K562 (cell line): ENCODE measurements around the gene NKIRAS1. TPM values are rescaled to one million over a fixed set of nuclear protein-coding genes. Genes with fewer than 3 reads are reported as not detected.

ENCODE experiments used
- CBX5 ChIP-seq: IDR thresholded peaks from 2 replicates; pipeline ENCODE4 v1.6.1; 2014; ENCODE audit warnings: low read depth, borderline replicate concordance
- CREM ChIP-seq: IDR thresholded peaks from 2 replicates; pipeline ENCODE4 v1.6.1; 2014; ENCODE audit warnings: antibody characterized with exemption, low read depth
- EHMT2 ChIP-seq: fragments of 450-650 bp; IDR thresholded peaks from 2 replicates; pipeline ENCODE4 v1.6.1; 2018; ENCODE audit warnings: antibody characterized with exemption
- MED1 ChIP-seq: sonication (generic); formaldehyde crosslinking; IDR thresholded peaks from 2 replicates; pipeline ENCODE4 v1.8.1; 2023; ENCODE audit warnings: missing genetic modification reagents, borderline replicate concordance
- MLLT1 ChIP-seq, 2 experiments: fragments of 450-650 bp; IDR thresholded peaks; 2 replicates each; pipeline ENCODE4 v1.6.1; 2016
- NCOA1 ChIP-seq: fragments of 450-650 bp; IDR thresholded peaks from 2 replicates; pipeline ENCODE4 v1.6.1; 2016; ENCODE audit warnings: low read depth
- NELFE ChIP-seq: IDR thresholded peaks from 2 replicates; pipeline ENCODE4 v1.6.1; 2011; ENCODE audit warnings: mild to moderate bottlenecking; ENCODE audit not compliant: insufficient read depth, insufficient read length
- NFE2 ChIP-seq: IDR thresholded peaks from 2 replicates; pipeline ENCODE4 v1.6.1; 2014; ENCODE audit warnings: antibody characterized with exemption, low read depth
- SNIP1 ChIP-seq: fragments of 450-650 bp; IDR thresholded peaks from 2 replicates; pipeline ENCODE4 v1.7.1; 2017; ENCODE audit warnings: low read depth, mild to moderate bottlenecking
- SPI1 ChIP-seq: IDR thresholded peaks from 2 replicates; pipeline ENCODE4 v1.6.1; 2011; ENCODE audit warnings: low read depth, low read length, control low read depth, borderline replicate concordance
- STAG1 ChIP-seq: sonication (generic); formaldehyde crosslinking; IDR thresholded peaks from 2 replicates; pipeline ENCODE4 v1.5.0; 2020; ENCODE audit warnings: missing genetic modification reagents, borderline replicate concordance
- TAF9B ChIP-seq: fragments of 450-650 bp; IDR thresholded peaks from 2 replicates; pipeline ENCODE4 v1.6.1; 2018; ENCODE audit warnings: mild to moderate bottlenecking; ENCODE audit not compliant: partially characterized antibody
- TRIM25 ChIP-seq: fragments of 450-650 bp; IDR thresholded peaks from 2 replicates; pipeline ENCODE4 v1.7.0; 2016; ENCODE audit warnings: borderline replicate concordance
- TRIM28 ChIP-seq: fragments of 450-650 bp; IDR thresholded peaks from 2 replicates; pipeline ENCODE4 v1.6.1; 2017
- ZNF263 ChIP-seq: sonication (generic); formaldehyde crosslinking; IDR thresholded peaks from 2 replicates; pipeline ENCODE4 v1.8.0; 2022; ENCODE audit warnings: mild to moderate bottlenecking, missing genetic modification reagents, borderline replicate concordance
- ZNF584 ChIP-seq: fragments of 200-800 bp; sonication (Bioruptor generic); IDR thresholded peaks from 2 replicates; pipeline ENCODE4 v1.6.1; 2016; ENCODE audit warnings: low read depth, mild to moderate bottlenecking, missing genetic modification characterization, missing compliant biosample characterization
- ZNF644 ChIP-seq: fragments of 200-800 bp; sonication (Bioruptor generic); IDR thresholded peaks from 2 replicates; pipeline ENCODE4 v1.6.1; 2016; ENCODE audit warnings: low read depth, missing genetic modification characterization, missing compliant biosample characterization
- ZSCAN32 ChIP-seq: fragments of 450-650 bp; formaldehyde crosslinking; IDR thresholded peaks from 2 replicates; pipeline ENCODE4 v1.4.0; 2020; ENCODE audit warnings: mild to moderate bottlenecking, moderate library complexity
- polyA plus RNA-seq, 8 experiments: library from polyadenylated mRNA; depleted of rRNA in 4 of 8; stranded (reverse) in 5 of 8; unstranded in 3 of 8; fragments of >200 nt; fragmentation: Nextera tagmentation in 2 of 8; fragmentation: Illumina TruSeq in 1 of 8; extraction: Ambion mirVana in 2 of 8; extraction: Trizol in 1 of 8; gene quantifications; 2 replicates each; pipeline versions ENCODE4 v1.2.1 to v1.2.3, GENCODE V29; 2011 to 2014; ENCODE audit warnings: inconsistent platforms in 1 of 8, missing spikeins in 1 of 8
- total RNA-seq, 7 experiments: library from RNA; depleted of rRNA in 6 of 7; stranded (reverse); fragments of >200 nt in 6 of 7; fragmentation: Illumina TruSeq in 2 of 7; extraction: Trizol in 2 of 7; gene quantifications; 2 replicates each; pipeline versions ENCODE4 v1.2.1 to v1.2.3, GENCODE V29; 2011 to 2021; ENCODE audit warnings: low replicate concordance in 1 of 7
- TF ChIP-seq, protein P1 (sequence below): sonication (generic); formaldehyde crosslinking; IDR thresholded peaks from 2 replicates; pipeline ENCODE4 v1.8.0; 2023; ENCODE audit warnings: mild to moderate bottlenecking, missing genetic modification reagents
- TF ChIP-seq, protein P2 (sequence below): fragments of 250-450 bp; sonication (Bioruptor Pico); IDR thresholded peaks from 2 replicates; pipeline ENCODE4 v1.4.0; 2020; ENCODE audit warnings: mild to moderate bottlenecking, moderate library complexity
- TF ChIP-seq, protein P3 (sequence below): sonication (generic); formaldehyde crosslinking; IDR thresholded peaks from 2 replicates; pipeline ENCODE4 v1.5.0; 2020; ENCODE audit warnings: missing genetic modification reagents

Gene NKIRAS1
- total and polyA plus RNA-seq, 9 of the 15 experiments (the other 6 are each of a cell fraction or from before 2014, with no cell fraction given) = 5.1 to 10.3 (median 6.3) TPM

DNA sequence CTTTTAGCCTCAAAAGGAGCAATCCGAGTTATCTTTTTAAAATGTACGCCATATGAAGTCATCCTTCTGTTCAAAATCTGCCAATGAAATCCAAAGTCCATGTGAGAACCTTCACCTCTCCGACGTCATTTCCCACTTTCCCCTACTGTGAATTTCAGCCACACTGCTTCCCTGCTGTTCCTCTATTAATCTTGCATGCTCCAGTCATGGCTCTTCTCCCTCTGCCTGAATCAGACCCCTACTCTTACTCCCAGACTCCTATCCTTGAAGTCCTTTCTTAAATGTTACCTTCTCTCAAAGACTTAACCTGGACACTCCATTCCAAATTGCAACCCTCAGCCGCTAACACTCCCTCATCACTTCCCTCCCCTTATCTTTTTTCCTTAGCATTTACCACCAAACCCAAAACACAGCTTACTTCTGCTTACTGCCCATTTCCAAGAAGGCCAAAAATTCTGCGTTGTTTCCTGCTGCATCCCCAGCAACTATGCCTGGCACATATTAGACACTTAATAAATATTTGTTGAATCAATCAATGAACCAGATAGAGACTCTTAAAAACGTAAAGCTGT, 1.2 kb downstream of the NKIRAS1 start (continued):
- TF ChIP-seq TRIM25 (peak; percentile 90; the same call in 1 of the 2 replicates), NCOA1 (0 out of 2 replicates have a peak, but pooled peaks have one; percentile 51), ZNF644 (tag) (no peak), TRIM28 (no peak), ZNF584 (no peak), SNIP1 (no peak), EHMT2 (peak; percentile 76), STAG1 (CRISPR knock-in tag) (no peak), TAF9B (no peak), MED1 (CRISPR knock-in tag) (no peak), SPI1 (peak; percentile 60; the same call in 1 of the 2 replicates), CREM (peak; percentile 68), ZNF263 (CRISPR knock-in tag) (no peak), ZSCAN32 (no peak), NELFE (no peak), NFE2 (no peak), CBX5 (no peak), MLLT1 (IDR thresholded peaks at IDR 0.05) (peak; percentile 57 to 68; a peak in 2 of 4 replicates)
- TF ChIP-seq, protein P1, sequence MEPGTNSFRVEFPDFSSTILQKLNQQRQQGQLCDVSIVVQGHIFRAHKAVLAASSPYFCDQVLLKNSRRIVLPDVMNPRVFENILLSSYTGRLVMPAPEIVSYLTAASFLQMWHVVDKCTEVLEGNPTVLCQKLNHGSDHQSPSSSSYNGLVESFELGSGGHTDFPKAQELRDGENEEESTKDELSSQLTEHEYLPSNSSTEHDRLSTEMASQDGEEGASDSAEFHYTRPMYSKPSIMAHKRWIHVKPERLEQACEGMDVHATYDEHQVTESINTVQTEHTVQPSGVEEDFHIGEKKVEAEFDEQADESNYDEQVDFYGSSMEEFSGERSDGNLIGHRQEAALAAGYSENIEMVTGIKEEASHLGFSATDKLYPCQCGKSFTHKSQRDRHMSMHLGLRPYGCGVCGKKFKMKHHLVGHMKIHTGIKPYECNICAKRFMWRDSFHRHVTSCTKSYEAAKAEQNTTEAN (CRISPR knock-in tag) = no peak
- TF ChIP-seq, protein P2, sequence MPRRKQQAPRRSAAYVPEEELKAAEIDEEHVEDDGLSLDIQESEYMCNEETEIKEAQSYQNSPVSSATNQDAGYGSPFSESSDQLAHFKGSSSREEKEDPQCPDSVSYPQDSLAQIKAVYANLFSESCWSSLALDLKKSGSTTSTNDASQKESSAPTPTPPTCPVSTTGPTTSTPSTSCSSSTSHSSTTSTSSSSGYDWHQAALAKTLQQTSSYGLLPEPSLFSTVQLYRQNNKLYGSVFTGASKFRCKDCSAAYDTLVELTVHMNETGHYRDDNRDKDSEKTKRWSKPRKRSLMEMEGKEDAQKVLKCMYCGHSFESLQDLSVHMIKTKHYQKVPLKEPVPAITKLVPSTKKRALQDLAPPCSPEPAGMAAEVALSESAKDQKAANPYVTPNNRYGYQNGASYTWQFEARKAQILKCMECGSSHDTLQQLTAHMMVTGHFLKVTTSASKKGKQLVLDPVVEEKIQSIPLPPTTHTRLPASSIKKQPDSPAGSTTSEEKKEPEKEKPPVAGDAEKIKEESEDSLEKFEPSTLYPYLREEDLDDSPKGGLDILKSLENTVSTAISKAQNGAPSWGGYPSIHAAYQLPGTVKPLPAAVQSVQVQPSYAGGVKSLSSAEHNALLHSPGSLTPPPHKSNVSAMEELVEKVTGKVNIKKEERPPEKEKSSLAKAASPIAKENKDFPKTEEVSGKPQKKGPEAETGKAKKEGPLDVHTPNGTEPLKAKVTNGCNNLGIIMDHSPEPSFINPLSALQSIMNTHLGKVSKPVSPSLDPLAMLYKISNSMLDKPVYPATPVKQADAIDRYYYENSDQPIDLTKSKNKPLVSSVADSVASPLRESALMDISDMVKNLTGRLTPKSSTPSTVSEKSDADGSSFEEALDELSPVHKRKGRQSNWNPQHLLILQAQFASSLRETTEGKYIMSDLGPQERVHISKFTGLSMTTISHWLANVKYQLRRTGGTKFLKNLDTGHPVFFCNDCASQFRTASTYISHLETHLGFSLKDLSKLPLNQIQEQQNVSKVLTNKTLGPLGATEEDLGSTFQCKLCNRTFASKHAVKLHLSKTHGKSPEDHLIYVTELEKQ (CRISPR knock-in tag) = no peak
- TF ChIP-seq, protein P3, sequence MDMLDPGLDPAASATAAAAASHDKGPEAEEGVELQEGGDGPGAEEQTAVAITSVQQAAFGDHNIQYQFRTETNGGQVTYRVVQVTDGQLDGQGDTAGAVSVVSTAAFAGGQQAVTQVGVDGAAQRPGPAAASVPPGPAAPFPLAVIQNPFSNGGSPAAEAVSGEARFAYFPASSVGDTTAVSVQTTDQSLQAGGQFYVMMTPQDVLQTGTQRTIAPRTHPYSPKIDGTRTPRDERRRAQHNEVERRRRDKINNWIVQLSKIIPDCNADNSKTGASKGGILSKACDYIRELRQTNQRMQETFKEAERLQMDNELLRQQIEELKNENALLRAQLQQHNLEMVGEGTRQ (CRISPR knock-in tag) = no peak
